GM18519 (cell line): ENCODE measurements around the gene TMEM39A.

Source experiments
- ATAC-seq: cut with Tn5 transposase; IDR thresholded peaks from one replicate; pipeline ENCODE4 v1.9.1; 2021; ENCODE audit warnings: mild to moderate bottlenecking, moderate library complexity; ENCODE audit not compliant: unreplicated experiment, low FRiP score

TMEM39A gene

DNA sequence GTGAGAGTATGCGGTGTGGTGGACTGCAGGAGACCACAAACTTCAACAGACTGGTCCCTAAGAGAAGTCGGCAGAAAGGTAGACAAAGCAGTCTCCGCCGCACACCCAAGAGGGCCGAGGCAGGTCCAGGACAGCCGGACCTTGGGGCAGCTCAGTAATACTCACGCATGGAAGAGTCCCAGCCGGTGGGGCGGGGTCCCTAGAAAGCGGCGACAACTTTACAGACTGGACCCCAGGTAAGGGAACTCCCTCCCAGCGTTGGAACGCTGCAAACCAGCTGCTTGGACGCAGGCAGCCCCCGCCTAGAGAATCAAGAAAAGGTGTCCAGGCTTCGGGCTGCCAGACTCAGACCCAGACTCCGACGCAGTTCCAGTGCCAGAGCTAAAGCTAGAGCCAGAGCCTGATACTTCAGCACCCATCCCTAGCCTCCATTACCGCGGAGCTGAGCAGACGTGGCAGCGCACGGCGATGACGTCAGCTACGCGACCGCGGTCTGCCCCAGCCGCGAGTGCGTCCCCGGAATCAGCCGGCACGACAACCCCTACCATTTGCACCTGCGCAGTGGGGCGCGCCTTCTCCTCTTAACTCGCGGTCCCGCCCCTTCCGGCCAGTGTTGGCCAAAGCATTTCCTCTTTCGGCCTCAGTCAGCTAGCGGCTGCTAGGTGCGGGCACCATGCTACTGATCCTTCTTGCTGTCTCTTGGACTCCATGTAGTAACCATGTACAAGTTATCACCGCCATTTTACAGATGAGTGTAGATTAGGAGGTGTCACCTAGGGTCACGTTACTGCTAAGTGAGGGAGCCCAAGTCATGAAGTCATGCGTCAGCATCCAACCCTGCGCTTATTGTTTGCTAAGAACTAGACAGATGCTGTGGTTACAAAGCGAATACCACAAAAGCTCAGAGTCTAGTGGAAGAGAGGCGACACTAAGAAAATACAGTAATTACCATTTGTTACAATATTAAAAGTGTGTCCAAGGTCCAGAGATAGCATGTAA, at the start of gene TMEM39A:
TSS of gene TMEM39A (minus strand) at position 445 of the 999 bp plus-strand sequence. CDS start 1,541 bp downstream, outside the sequence.
- peak; percentile 92 for ATAC-seq

DNA sequence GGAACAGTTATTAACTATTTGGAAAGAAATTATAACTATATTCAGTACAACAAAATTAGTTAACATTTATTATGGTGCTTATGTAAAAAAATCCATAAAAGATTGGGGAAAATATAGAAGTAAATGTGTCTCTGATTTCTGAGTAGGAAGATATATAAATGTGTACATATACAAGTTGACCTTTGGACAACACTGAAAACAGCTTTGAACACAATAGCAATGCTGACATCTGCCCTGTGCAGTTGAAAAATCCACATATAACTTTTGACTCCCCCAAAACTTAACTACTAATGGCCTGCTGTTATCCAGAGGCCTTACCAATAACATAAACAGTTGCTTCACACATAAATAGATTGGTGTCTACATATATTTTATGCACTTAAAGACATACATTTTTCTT, 47.3 kb upstream of the TMEM39A start:
- ATAC-seq = no peak

GRCh38 chr3:119508172-119508845, 44.9 kb upstream of the TMEM39A start:
- ATAC-seq = no peak

DNA sequence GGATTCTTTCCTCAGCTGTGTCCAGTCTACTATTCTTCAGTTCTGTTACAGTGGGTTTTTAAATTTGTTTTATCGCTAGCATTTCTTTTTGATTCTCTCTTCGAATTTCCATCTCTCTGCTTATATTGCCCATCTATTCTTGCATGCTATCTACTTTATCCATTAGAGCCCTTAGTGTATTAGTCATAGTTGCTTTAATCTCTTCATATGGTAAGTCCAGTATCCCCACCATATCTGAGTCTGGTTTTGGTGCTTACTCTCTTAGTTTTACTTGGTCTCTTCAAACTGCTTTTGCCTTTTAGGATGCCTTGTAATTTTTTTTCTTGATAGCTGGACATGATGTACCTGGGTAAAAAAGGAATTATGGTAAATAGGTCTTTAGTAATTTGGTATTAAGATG, 44.0 kb upstream of the TMEM39A start:
- no peak for ATAC-seq

- ATAC-seq = no peak
Measured at GRCh38 chr3:119506631-119507030, 43.2 kb upstream of the TMEM39A start.

DNA sequence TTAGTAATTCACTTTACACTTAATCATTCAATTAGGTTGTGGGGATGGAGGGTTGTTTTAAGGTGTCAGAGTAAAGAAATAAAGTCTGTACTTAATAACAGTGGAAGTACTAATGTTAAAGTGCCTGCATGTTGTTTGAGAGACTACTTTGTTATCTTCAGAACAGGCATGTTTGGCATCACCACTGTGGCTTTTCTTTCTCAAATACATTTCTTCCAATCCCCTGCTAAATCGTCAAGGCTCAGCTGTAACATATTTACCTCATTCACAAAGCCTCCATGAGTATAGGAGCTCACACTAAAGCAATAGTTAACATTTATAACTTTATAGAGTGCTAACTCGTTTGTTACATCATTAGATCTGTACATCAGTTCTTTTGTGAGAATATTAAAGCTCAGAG, 37.5 kb upstream of the TMEM39A start:
- ATAC-seq = no peak

- ATAC-seq = no peak
Measured at GRCh38 chr3:119500265-119500664, 36.9 kb upstream of the TMEM39A start.

- ATAC-seq = peak; percentile 94
Measured at GRCh38 chr3:119498186-119499011, 35.0 kb upstream of the TMEM39A start, which contains the start of gene TIMMDC1. TIMMDC1 (plus strand) TSS chr3:119498547; CDS start chr3:119498734, 187 bp downstream.

- no peak for ATAC-seq
Measured at GRCh38 chr3:119497820-119498185, 34.4 kb upstream of the TMEM39A start.

GRCh38 chr3:119494597-119494996, 31.2 kb upstream of the TMEM39A start:
- ATAC-seq = no peak

GRCh38 chr3:119492810-119493209, 29.4 kb upstream of the TMEM39A start:
- no peak for ATAC-seq

DNA sequence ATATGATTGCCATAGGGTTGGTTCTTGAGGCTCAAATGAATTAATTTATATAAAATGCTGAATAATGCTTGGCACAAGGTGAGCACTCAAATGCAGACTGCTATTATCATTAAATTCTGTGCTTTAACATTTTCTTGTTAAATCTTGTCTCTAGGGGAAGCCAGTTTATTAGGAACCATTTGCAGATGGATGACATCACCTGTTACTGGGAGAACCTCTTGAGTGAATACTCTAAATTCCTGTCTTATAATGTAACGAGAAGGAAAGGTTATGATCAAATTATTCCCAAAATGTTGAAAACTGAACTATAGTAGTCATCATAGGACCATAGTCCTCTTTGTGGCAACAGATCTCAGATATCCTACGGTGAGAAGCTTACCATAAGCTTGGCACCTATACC, 28.7 kb upstream of the TMEM39A start:
- no peak for ATAC-seq

- no peak for ATAC-seq
Measured at GRCh38 chr3:119490153-119490552, 26.7 kb upstream of the TMEM39A start.

DNA sequence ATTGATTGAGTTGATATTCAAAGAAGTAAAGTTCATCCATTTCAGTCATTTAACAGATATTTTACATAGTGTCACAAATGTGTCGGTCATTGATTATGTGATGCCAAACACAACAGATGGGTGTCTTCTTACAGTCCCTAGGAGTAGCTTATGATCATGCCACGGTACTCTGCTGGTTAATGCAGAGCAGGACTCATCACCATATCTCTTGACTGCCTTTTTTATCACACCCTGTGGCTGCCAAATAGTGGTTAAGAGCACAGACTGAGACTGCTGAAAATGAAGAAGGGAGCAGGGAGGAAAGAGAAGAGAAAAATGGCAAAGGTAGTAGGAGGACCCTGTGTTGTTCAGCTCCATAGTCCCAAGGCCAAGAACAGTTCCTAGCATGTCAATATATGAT, 22.1 kb upstream of the TMEM39A start:
- ATAC-seq = no peak

- no peak for ATAC-seq
Measured at GRCh38 chr3:119483101-119483500, 19.7 kb upstream of the TMEM39A start.

DNA sequence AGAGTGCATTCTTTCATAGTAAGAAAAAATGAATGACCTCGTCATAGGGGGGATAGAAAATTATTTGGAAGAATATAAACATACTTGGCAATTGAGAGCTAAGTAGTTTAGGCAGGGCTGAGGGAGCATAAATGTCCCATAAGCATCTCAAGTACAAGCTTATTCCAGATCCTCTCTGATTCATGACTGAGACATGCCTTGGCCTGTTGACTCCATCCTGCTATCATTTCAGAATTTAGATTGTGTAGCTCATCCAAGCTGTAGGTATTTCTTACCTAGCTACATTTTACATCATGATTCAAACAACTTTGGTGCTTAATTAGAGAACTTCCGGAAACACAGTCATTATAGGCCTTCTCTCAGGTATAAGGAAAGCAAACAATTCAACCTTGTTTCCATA, 17.7 kb upstream of the TMEM39A start:
- ATAC-seq = no peak

DNA sequence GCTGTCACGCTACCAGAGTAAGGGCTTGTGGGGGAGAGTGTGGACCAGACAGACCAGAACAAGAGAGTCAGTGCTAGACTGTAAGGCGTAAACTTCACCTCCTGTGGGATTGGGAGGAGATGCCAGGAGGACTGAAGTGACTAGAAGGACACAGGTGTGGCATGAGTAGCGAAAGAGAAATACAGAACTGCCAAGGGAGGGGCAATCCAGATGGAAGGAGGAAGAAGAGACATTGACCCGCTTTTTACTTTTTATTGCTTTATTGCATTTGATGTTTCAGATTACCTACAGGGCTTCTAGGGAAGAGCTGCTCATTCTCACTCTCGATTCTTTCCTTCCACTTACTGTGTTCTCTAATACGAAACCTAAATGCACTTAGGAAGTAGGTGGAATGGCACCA, 7.5 kb upstream of the TMEM39A start:
- ATAC-seq = no peak

DNA sequence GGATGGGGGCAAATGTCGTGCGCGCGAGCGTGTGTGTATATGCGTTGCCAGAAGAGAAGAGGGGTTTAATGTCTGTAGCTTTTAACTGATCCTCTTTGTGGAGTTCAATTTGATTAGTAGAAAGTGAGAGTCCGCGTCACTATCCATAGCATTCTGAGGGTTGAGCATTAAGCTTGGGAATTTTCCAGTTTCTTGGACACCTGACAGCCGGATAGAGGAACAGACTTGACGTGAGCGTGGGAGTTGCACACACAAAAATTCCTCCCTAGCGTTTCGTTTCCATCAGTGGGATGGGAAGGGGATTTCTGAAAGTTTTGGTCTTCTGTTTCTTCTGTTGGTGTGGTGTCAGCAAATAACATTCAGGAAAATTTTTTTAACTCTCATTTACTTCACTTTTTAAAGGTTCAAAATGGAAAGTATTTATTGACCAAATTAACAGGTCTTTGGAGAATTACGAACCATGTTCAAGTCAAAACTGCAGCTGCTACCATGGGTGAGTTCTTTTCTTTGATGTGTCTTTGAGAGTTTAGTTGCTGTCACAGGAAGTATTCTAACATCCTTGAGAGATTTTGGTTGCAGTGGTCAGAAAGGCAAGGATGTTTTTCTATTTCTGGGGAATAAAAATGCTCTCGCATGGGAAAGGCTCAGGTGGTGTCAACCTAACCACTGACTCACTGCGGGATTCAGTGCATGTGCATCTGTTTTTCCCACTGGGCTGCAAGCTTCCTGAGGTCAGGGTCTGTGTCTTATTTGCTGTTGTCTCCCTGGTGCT, 6.2 kb upstream of the TMEM39A start:
- ATAC-seq = no peak

DNA sequence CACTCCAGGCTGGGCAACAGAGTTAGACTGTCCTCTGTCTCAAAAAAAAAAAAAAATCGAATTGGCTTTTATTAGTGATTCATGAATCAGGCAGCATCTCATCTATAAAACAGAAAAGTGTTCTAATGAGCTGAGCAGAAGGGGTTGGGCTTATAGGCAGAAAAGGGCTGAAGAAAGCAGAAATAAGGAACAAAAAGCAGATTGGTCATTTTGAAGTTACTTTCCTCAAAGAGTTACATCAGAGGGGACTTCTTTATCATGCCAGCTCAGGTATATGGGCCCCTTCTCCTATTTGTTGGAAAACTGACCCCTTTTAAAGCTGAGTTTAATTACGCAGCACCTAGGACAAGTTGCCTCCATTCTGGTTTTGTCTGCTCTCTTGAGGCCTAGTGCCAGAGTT, 4.6 kb upstream of the TMEM39A start:
- ATAC-seq = no peak

GRCh38 chr3:119457246-119457645, 6.2 kb downstream of the TMEM39A start:
- ATAC-seq = no peak
